GM23338 (cell line): ENCODE data around the gene ENOX1. TPM values are rescaled to one million over a fixed set of nuclear protein-coding genes. Genes with fewer than 3 reads are reported as not detected.

ENCODE experiments used
- ATAC-seq: fragments of 200-7000 bp; cut with Tn5 transposase; 3 replicates; pipeline ENCODE4 v1.9.1; 2020
- DNase-seq: peaks from one replicate; pipeline ENCODE4 v3.0.0-alpha.2; 2015; ENCODE audit warnings: low spot score
- H2AFZ ChIP-seq: fragments of 200-600 bp; sonication (generic); 2 replicates; pipeline ENCODE4 v1.8.0; 2016; ENCODE audit warnings: antibody characterized with exemption, mild to moderate bottlenecking, moderate library complexity
- H3F3A ChIP-seq: fragments of 200-600 bp; sonication (generic); replicated peaks from 2 replicates; pipeline ENCODE4 v1.8.0; 2017; ENCODE audit warnings: antibody characterized with exemption, mixed run types, low read depth
- H3K27ac ChIP-seq: fragments of 200-600 bp; sonication (generic); 2 replicates; pipeline ENCODE4 v1.6.1; 2016; ENCODE audit warnings: low read depth
- H3K27me3 ChIP-seq: fragments of 200-600 bp; sonication (generic); 2 replicates; pipeline ENCODE4 v1.8.0; 2016; ENCODE audit warnings: mild to moderate bottlenecking, mixed run types, moderate library complexity; ENCODE audit not compliant: insufficient read depth
- H3K36me3 ChIP-seq: fragments of 200-600 bp; sonication (generic); 2 replicates; pipeline ENCODE4 v1.8.0; 2016; ENCODE audit warnings: mild to moderate bottlenecking; ENCODE audit not compliant: insufficient read depth
- H3K4me1 ChIP-seq: fragments of 200-600 bp; sonication (generic); 2 replicates; pipeline ENCODE4 v1.8.0; 2016; ENCODE audit warnings: mild to moderate bottlenecking, moderate library complexity; ENCODE audit not compliant: insufficient read depth
- H3K4me2 ChIP-seq: fragments of 200-600 bp; sonication (generic); 2 replicates; pipeline ENCODE4 v1.7.1; 2017; ENCODE audit warnings: mixed run types
- H3K4me3 ChIP-seq: fragments of 200-600 bp; sonication (generic); 2 replicates; pipeline ENCODE4 v1.6.1; 2016; ENCODE audit warnings: mixed run types
- H3K79me2 ChIP-seq: fragments of 200-600 bp; sonication (generic); replicated peaks from 2 replicates; pipeline ENCODE4 v1.8.0; 2017; ENCODE audit warnings: mild to moderate bottlenecking; ENCODE audit not compliant: insufficient read depth
- H3K9me2 ChIP-seq: fragments of 200-600 bp; sonication (generic); 2 replicates; pipeline ENCODE4 v1.8.0; 2017; ENCODE audit not compliant: insufficient read depth
- H4K20me1 ChIP-seq: fragments of 200-600 bp; sonication (generic); replicated peaks from 2 replicates; pipeline ENCODE4 v1.8.0; 2017; ENCODE audit warnings: mild to moderate bottlenecking; ENCODE audit not compliant: insufficient read depth
- H3K27ac Mint-ChIP-seq: 2 replicates; pipeline ENCODE4 v1.8.0; 2020; ENCODE audit warnings: inconsistent platforms, mild to moderate bottlenecking, moderate library complexity, mixed read lengths
- H3K27me3 Mint-ChIP-seq: 3 replicates; pipeline ENCODE4 v1.8.0; 2022; ENCODE audit warnings: low read depth, mild to moderate bottlenecking, moderate library complexity, mixed read lengths, inconsistent platforms; ENCODE audit not compliant: insufficient read depth, poor library complexity
- H3K36me3 Mint-ChIP-seq: 3 replicates; pipeline ENCODE4 v1.8.0; 2021; ENCODE audit warnings: low read depth, mild to moderate bottlenecking, inconsistent platforms, moderate library complexity, mixed read lengths
- H3K4me1 Mint-ChIP-seq: 3 replicates; pipeline ENCODE4 v1.8.0; 2020; ENCODE audit warnings: mild to moderate bottlenecking, inconsistent platforms, mixed read lengths
- H3K4me3 Mint-ChIP-seq: 3 replicates; pipeline ENCODE4 v1.8.0; 2021; ENCODE audit warnings: moderate library complexity, mild to moderate bottlenecking, inconsistent platforms, mixed read lengths
- H3K9me3 Mint-ChIP-seq: 3 replicates; pipeline ENCODE4 v1.8.0; 2020; ENCODE audit warnings: moderate library complexity, mild to moderate bottlenecking, inconsistent platforms, mixed read lengths
- CREB1 ChIP-seq: fragments of 250-450 bp; sonication (Bioruptor Pico); IDR thresholded peaks from 2 replicates; pipeline ENCODE4 v1.5.0; 2020; ENCODE audit warnings: low read depth, mild to moderate bottlenecking, moderate library complexity
- CTCF ChIP-seq, 2 experiments: fragments of 200-600 bp in 1 of 2; sonication (generic) in 1 of 2; conservative IDR thresholded peaks; 2 replicates each; pipeline versions ENCODE4 v1.5.1 to v1.6.1; 2016 to 2017; ENCODE audit warnings: antibody characterized with exemption in 2 of 2, low read depth in 2 of 2, mild to moderate bottlenecking in 2 of 2, moderate library complexity in 1 of 2
- ETS1 ChIP-seq: IDR thresholded peaks from 2 replicates; pipeline ENCODE4 v1.6.1; 2016; ENCODE audit warnings: antibody characterized with exemption
- EZH2phosphoT487 ChIP-seq: fragments of 200-600 bp; sonication (generic); IDR thresholded peaks from one replicate; pipeline ENCODE4 v1.8.1; 2018; ENCODE audit warnings: antibody characterized with exemption; ENCODE audit not compliant: unreplicated experiment
- NANOG ChIP-seq: IDR thresholded peaks from 2 replicates; pipeline ENCODE4 v1.6.1; 2016; ENCODE audit warnings: antibody characterized with exemption, borderline replicate concordance
- POLR2AphosphoS5 ChIP-seq: IDR thresholded peaks from 2 replicates; pipeline ENCODE4 v1.6.1; 2016; ENCODE audit warnings: antibody characterized with exemption, low read depth
- ZNF114 ChIP-seq: fragments of 250-450 bp; sonication (Bioruptor Pico); IDR thresholded peaks from 2 replicates; pipeline ENCODE4 v1.5.0; 2020; ENCODE audit warnings: mild to moderate bottlenecking, moderate library complexity
- ZNF462 ChIP-seq: fragments of 250-450 bp; sonication (Bioruptor Pico); IDR thresholded peaks from 2 replicates; pipeline ENCODE4 v1.5.0; 2020; ENCODE audit warnings: mild to moderate bottlenecking, moderate library complexity
- polyA plus RNA-seq: library from polyadenylated mRNA; unstranded; fragments of >200 nt; fragmentation: Nextera tagmentation; extraction: Ambion mirVana; gene quantifications from 2 replicates; pipeline ENCODE4 v1.2.1, GENCODE V29; 2016
- total RNA-seq: library from RNA; depleted of rRNA; stranded (reverse); fragments of >200 nt; shearing (Covaris generic); gene quantifications from 2 replicates; pipeline ENCODE4 v1.2.3, GENCODE V29; 2014
- TF ChIP-seq, protein P1 (sequence below): IDR thresholded peaks from one replicate; pipeline ENCODE4 v1.6.1; 2018; ENCODE audit warnings: antibody characterized with exemption; ENCODE audit not compliant: unreplicated experiment

Gene ENOX1
- total and polyA plus RNA-seq, 2 experiments from 2014 or later = 0.66 to 0.81 TPM

- H3K27ac Mint-ChIP-seq = no peak overlapping the region
- H3K27me3 Mint-ChIP-seq = no peaks in the 10 kb centered on the region
- H2AFZ ChIP-seq = no peak overlapping the region
- no peaks in the 10 kb centered on the region for H4K20me1 ChIP-seq
- H3K27ac ChIP-seq = no peak overlapping the region
- DNase-seq (no peak), ATAC-seq (no peak)
- H3K4me1 Mint-ChIP-seq = no peaks in the 10 kb centered on the region
- no peaks in the 10 kb centered on the region for H3K36me3 ChIP-seq
- H3K4me2 ChIP-seq = no peak overlapping the region
- H3K4me1 ChIP-seq = no peaks in the 10 kb centered on the region
- H3K36me3 Mint-ChIP-seq = no peaks in the 10 kb centered on the region
- TF ChIP-seq POLR2AphosphoS5 (no peak), CREB1 (no peak)
- H3K27me3 ChIP-seq = no peaks in the 10 kb centered on the region
- H3K4me3 ChIP-seq = no peak overlapping the region
- H3K79me2 ChIP-seq = no peaks in the 10 kb centered on the region
- H3F3A ChIP-seq = no peaks in the 10 kb centered on the region
- no peaks in the 10 kb centered on the region for H3K9me2 ChIP-seq
- H3K9me3 Mint-ChIP-seq = no peaks in the 10 kb centered on the region
- H3K4me3 Mint-ChIP-seq = no peak overlapping the region
Measured at GRCh38 chr13:43555667-43556066, 231.1 kb downstream of the ENOX1 start.

- Histone ChIP-seq H2AFZ (no peak overlapping the region), H3F3A (no peaks in the 10 kb centered on the region), H3K36me3 (no peaks in the 10 kb centered on the region), H3K4me3 (no peak overlapping the region), H3K4me2 (no peak overlapping the region), H3K4me1 (no peaks in the 10 kb centered on the region), H3K9me2 (no peaks in the 10 kb centered on the region), H3K27ac (no peak overlapping the region), H3K27me3 (no peaks in the 10 kb centered on the region), H3K79me2 (no peaks in the 10 kb centered on the region), H4K20me1 (no peaks in the 10 kb centered on the region)
- Mint-ChIP-seq H3K27me3 (no peaks in the 10 kb centered on the region), H3K9me3 (no peaks in the 10 kb centered on the region), H3K36me3 (no peaks in the 10 kb centered on the region), H3K4me1 (no peaks in the 10 kb centered on the region), H3K4me3 (no peak overlapping the region), H3K27ac (0 out of 2 replicates have a peak overlapping the region, but pooled peaks have one; percentile 34)
- ATAC-seq (no peak), DNase-seq (no peak)
- TF ChIP-seq ETS1 (no peak), ZNF462 (CRISPR knock-in tag) (no peak), CTCF (conservative IDR thresholded peaks at IDR 0.05; ENCODE audit: low read depth in 2 of 2) (no peak), ZNF114 (CRISPR knock-in tag) (no peak), EZH2phosphoT487 (no peak), NANOG (no peak), CREB1 (no peak), POLR2AphosphoS5 (no peak)
- TF ChIP-seq, protein P1, sequence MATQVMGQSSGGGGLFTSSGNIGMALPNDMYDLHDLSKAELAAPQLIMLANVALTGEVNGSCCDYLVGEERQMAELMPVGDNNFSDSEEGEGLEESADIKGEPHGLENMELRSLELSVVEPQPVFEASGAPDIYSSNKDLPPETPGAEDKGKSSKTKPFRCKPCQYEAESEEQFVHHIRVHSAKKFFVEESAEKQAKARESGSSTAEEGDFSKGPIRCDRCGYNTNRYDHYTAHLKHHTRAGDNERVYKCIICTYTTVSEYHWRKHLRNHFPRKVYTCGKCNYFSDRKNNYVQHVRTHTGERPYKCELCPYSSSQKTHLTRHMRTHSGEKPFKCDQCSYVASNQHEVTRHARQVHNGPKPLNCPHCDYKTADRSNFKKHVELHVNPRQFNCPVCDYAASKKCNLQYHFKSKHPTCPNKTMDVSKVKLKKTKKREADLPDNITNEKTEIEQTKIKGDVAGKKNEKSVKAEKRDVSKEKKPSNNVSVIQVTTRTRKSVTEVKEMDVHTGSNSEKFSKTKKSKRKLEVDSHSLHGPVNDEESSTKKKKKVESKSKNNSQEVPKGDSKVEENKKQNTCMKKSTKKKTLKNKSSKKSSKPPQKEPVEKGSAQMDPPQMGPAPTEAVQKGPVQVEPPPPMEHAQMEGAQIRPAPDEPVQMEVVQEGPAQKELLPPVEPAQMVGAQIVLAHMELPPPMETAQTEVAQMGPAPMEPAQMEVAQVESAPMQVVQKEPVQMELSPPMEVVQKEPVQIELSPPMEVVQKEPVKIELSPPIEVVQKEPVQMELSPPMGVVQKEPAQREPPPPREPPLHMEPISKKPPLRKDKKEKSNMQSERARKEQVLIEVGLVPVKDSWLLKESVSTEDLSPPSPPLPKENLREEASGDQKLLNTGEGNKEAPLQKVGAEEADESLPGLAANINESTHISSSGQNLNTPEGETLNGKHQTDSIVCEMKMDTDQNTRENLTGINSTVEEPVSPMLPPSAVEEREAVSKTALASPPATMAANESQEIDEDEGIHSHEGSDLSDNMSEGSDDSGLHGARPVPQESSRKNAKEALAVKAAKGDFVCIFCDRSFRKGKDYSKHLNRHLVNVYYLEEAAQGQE = no peak
Measured at GRCh38 chr13:43551897-43552456, 234.8 kb downstream of the ENOX1 start.
